ENCODE data around the gene RBM17. TPM values are rescaled to one million over a fixed set of nuclear protein-coding genes. Genes with fewer than 3 reads are reported as not detected.

Gene RBM17
- total and polyA plus RNA-seq, 10 of the 15 experiments (the other 5 are each of a cell fraction or from before 2014, with no cell fraction given): 28.4 to 181 (median 83.9) TPM

GRCh38 chr10:6058682-6059475 is 30.0 kb upstream of the RBM17 start (continued):
- no peak for TF ChIP-seq EZH2 (IDR thresholded peaks at IDR 0.05; ENCODE audit: borderline replicate concordance, control insufficient read depth, low read depth, low read length)
- TF ChIP-seq, protein P1, sequence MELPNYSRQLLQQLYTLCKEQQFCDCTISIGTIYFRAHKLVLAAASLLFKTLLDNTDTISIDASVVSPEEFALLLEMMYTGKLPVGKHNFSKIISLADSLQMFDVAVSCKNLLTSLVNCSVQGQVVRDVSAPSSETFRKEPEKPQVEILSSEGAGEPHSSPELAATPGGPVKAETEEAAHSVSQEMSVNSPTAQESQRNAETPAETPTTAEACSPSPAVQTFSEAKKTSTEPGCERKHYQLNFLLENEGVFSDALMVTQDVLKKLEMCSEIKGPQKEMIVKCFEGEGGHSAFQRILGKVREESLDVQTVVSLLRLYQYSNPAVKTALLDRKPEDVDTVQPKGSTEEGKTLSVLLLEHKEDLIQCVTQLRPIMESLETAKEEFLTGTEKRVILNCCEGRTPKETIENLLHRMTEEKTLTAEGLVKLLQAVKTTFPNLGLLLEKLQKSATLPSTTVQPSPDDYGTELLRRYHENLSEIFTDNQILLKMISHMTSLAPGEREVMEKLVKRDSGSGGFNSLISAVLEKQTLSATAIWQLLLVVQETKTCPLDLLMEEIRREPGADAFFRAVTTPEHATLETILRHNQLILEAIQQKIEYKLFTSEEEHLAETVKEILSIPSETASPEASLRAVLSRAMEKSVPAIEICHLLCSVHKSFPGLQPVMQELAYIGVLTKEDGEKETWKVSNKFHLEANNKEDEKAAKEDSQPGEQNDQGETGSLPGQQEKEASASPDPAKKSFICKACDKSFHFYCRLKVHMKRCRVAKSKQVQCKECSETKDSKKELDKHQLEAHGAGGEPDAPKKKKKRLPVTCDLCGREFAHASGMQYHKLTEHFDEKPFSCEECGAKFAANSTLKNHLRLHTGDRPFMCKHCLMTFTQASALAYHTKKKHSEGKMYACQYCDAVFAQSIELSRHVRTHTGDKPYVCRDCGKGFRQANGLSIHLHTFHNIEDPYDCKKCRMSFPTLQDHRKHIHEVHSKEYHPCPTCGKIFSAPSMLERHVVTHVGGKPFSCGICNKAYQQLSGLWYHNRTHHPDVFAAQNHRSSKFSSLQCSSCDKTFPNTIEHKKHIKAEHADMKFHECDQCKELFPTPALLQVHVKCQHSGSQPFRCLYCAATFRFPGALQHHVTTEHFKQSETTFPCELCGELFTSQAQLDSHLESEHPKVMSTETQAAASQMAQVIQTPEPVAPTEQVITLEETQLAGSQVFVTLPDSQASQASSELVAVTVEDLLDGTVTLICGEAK (IDR thresholded peaks at IDR 0.05; ENCODE audit: borderline replicate concordance): no peak
- TF ChIP-seq CBX5 (IDR thresholded peaks at IDR 0.05; ENCODE audit: low read depth): no peak
- TF ChIP-seq, protein P2, sequence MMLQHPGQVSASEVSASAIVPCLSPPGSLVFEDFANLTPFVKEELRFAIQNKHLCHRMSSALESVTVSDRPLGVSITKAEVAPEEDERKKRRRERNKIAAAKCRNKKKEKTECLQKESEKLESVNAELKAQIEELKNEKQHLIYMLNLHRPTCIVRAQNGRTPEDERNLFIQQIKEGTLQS (IDR thresholded peaks at IDR 0.05; ENCODE audit: borderline replicate concordance, extremely low read depth, low read depth, low read length): no peak
- peak; percentile 98 for TF ChIP-seq RUNX3 (IDR thresholded peaks at IDR 0.05; ENCODE audit: low read length)
- peak; percentile 92; the same call in 1 of the 2 replicates for TF ChIP-seq FOXM1 (IDR thresholded peaks at IDR 0.05; ENCODE audit: low read depth, low read length)
- peak; percentile 92 to 95 for TF ChIP-seq IKZF2 (IDR thresholded peaks at IDR 0.05)
- peak; percentile 96 for TF ChIP-seq MTA3 (IDR thresholded peaks at IDR 0.05; ENCODE audit: borderline replicate concordance, low read length)
- TF ChIP-seq ATF2 (IDR thresholded peaks at IDR 0.05; ENCODE audit: low read length): peak; percentile 92
- peak; percentile 72; the same call in 1 of the 2 replicates for TF ChIP-seq PML (IDR thresholded peaks at IDR 0.05; ENCODE audit: low read length)
- TF ChIP-seq SRF (IDR thresholded peaks at IDR 0.05; ENCODE audit: low read depth in 2 of 2, low read length in 2 of 2): peak in 1 of 2 experiments; percentile 72; a peak in 1 of 4 replicates
- no peak for TF ChIP-seq SUZ12 (IDR thresholded peaks at IDR 0.05; ENCODE audit: unreplicated experiment)
- TF ChIP-seq ZNF24 (IDR thresholded peaks at IDR 0.05): 0 out of 2 replicates have a peak, but pooled peaks have one; percentile 1
- no peak for TF ChIP-seq SIX5 (IDR thresholded peaks at IDR 0.05; ENCODE audit: low read depth, low read length, severe bottlenecking)
